Vagina (tissue), 2 donors: ENCODE results near the gene VRTN. TPM values are rescaled to one million over a fixed set of nuclear protein-coding genes. Genes with fewer than 3 reads are reported as not detected.

Source experiments
- DNase-seq, 2 donors: peaks; one replicate each; pipeline ENCODE4 v3.0.0-alpha.2; 2017; ENCODE audit errors: extremely low spot score in 2 of 2
- H3K27ac ChIP-seq: fragments of 200-600 bp; sonication (generic); one replicate; pipeline ENCODE4 v1.5.1; 2019
- H3K27me3 ChIP-seq: fragments of 200-600 bp; sonication (generic); one replicate; pipeline ENCODE4 v1.5.1; 2019
- H3K36me3 ChIP-seq, 2 donors: fragments of 200-600 bp; sonication (generic); one replicate each; pipeline ENCODE4 v1.5.1; 2017 to 2019
- H3K4me1 ChIP-seq: fragments of 200-600 bp; sonication (generic); one replicate; pipeline ENCODE4 v1.5.1; 2019
- H3K4me3 ChIP-seq, 2 donors: fragments of 200-600 bp; sonication (generic); 1 replicate in 1 of 2; 2 replicates in 1 of 2; pipeline ENCODE4 v1.5.1; 2016 to 2019
- H3K9me3 ChIP-seq: fragments of 200-600 bp; sonication (generic); one replicate; pipeline ENCODE4 v1.5.1; 2019
- CTCF ChIP-seq, 3 experiments: fragments of 450-650 bp in 2 of 3; fragments of 200-600 bp in 1 of 3; sonication (generic) in 1 of 3; IDR thresholded peaks; one replicate each; pipeline ENCODE4 v1.5.1; 2017 to 2019; ENCODE audit warnings: antibody characterized with exemption in 3 of 3, mild to moderate bottlenecking in 2 of 3, moderate library complexity in 2 of 3
- POLR2A ChIP-seq, 2 donors: fragments of 450-650 bp; IDR thresholded peaks; one replicate each; pipeline ENCODE4 v1.6.1; 2017; ENCODE audit warnings: antibody characterized with exemption in 2 of 2, mild to moderate bottlenecking in 2 of 2, moderate library complexity in 2 of 2
- POLR2AphosphoS5 ChIP-seq, 2 donors: sonication (generic); formaldehyde crosslinking; IDR thresholded peaks; one replicate each; pipeline ENCODE4 v1.9.0; 2017; ENCODE audit warnings: antibody characterized with exemption in 2 of 2, mild to moderate bottlenecking in 2 of 2, low read depth in 1 of 2; ENCODE audit not compliant: insufficient read depth in 1 of 2
- intact Hi-C: fragments of 100-400 bp; cut with DNase I; formaldehyde crosslinking; loops from one replicate; pipeline ENCODE4 v1.15.1; 2023
- total RNA-seq: library from RNA; depleted of rRNA; stranded (reverse); fragments of >200 nt; gene quantifications from one replicate; pipeline ENCODE4 v1.2.3, GENCODE V29; 2016

The VRTN gene
- total RNA-seq, 1 donor from 2014 or later, result not detected

- Histone ChIP-seq H3K9me3 (no peaks in the 10 kb centered on the region), H3K36me3 (no peaks in the 10 kb centered on the region), H3K4me1 (no peaks in the 10 kb centered on the region), H3K27ac (no peak overlapping the region), H3K4me3 (no peak overlapping the region), H3K27me3 (no peaks in the 10 kb centered on the region)
- intact Hi-C loops, result no loop called here
- no peak for DNase-seq
- TF ChIP-seq POLR2AphosphoS5 (IDR thresholded peaks at IDR 0.05; ENCODE audit: insufficient read depth in 1 of 2, low read depth in 1 of 2), result no peak
- TF ChIP-seq CTCF (IDR thresholded peaks at IDR 0.05), result no peak
- TF ChIP-seq POLR2A (IDR thresholded peaks at IDR 0.05), result no peak
These were observed 14.4 kb upstream of the VRTN start for GRCh38 chr14:74333909-74334308.

GRCh38 chr14:74346341-74346740 lies 1.9 kb upstream of the VRTN start:
- no peaks in the 10 kb centered on the region for H3K27me3 ChIP-seq
- no peaks in the 10 kb centered on the region for H3K36me3 ChIP-seq
- H3K4me1 ChIP-seq, result no peaks in the 10 kb centered on the region
- intact Hi-C loops, result no loop called here
- H3K9me3 ChIP-seq, result no peaks in the 10 kb centered on the region
- no peak overlapping the region for H3K4me3 ChIP-seq
- DNase-seq, result no peak
- TF ChIP-seq POLR2A (IDR thresholded peaks at IDR 0.05) (no peak), CTCF (IDR thresholded peaks at IDR 0.05) (no peak), POLR2AphosphoS5 (IDR thresholded peaks at IDR 0.05; ENCODE audit: insufficient read depth in 1 of 2, low read depth in 1 of 2) (no peak)
- H3K27ac ChIP-seq, result no peak overlapping the region

- intact Hi-C loops, result no loop called here
- H3K4me1 ChIP-seq, result no peaks in the 10 kb centered on the region
- no peaks in the 10 kb centered on the region for H3K36me3 ChIP-seq
- TF ChIP-seq POLR2A (IDR thresholded peaks at IDR 0.05), result no peak
- TF ChIP-seq POLR2AphosphoS5 (IDR thresholded peaks at IDR 0.05; ENCODE audit: insufficient read depth in 1 of 2, low read depth in 1 of 2), result no peak
- no peak for TF ChIP-seq CTCF (IDR thresholded peaks at IDR 0.05)
- no peaks in the 10 kb centered on the region for H3K27me3 ChIP-seq
- no peak overlapping the region for H3K4me3 ChIP-seq
- no peak overlapping the region for H3K27ac ChIP-seq
- no peaks in the 10 kb centered on the region for H3K9me3 ChIP-seq
- DNase-seq, result no peak
These were observed 1.0 kb upstream of the VRTN start for GRCh38 chr14:74347097-74347794.

GRCh38 chr14:74347795-74348100 lies 523 bp upstream of the VRTN start:
- TF ChIP-seq POLR2AphosphoS5 (IDR thresholded peaks at IDR 0.05; ENCODE audit: insufficient read depth in 1 of 2, low read depth in 1 of 2) (no peak), POLR2A (IDR thresholded peaks at IDR 0.05) (no peak), CTCF (IDR thresholded peaks at IDR 0.05) (no peak)
- Histone ChIP-seq H3K4me3 (no peak overlapping the region), H3K9me3 (no peaks in the 10 kb centered on the region), H3K27me3 (no peaks in the 10 kb centered on the region), H3K27ac (no peak overlapping the region), H3K36me3 (no peaks in the 10 kb centered on the region), H3K4me1 (no peaks in the 10 kb centered on the region)
- intact Hi-C loops, result no loop called here
- no peak for DNase-seq

- H3K36me3 ChIP-seq, result no peaks in the 10 kb centered on the region
- H3K9me3 ChIP-seq, result no peaks in the 10 kb centered on the region
- DNase-seq, result no peak
- no peaks in the 10 kb centered on the region for H3K4me1 ChIP-seq
- H3K27ac ChIP-seq, result no peak overlapping the region
- no peak overlapping the region for H3K4me3 ChIP-seq
- TF ChIP-seq POLR2AphosphoS5 (IDR thresholded peaks at IDR 0.05; ENCODE audit: insufficient read depth in 1 of 2, low read depth in 1 of 2) (no peak), CTCF (IDR thresholded peaks at IDR 0.05) (no peak), POLR2A (IDR thresholded peaks at IDR 0.05) (no peak)
- intact Hi-C loops, result no loop called here
- no peaks in the 10 kb centered on the region for H3K27me3 ChIP-seq
These were observed 628 bp downstream of the VRTN start for GRCh38 chr14:74348735-74349463.
